Retinal pigment epithelial cell (primary cell): Measurements from ENCODE around the gene WDR33.
A peak's percentile ranks its signal among the peaks of the same experiment; 100 is the strongest.

Source experiments
- DNase-seq: peaks from one replicate; pipeline ENCODE4 v3.0.0-alpha.2; 2010; ENCODE audit warnings: low read depth
- H3K4me3 ChIP-seq: 2 replicates; pipeline ENCODE4 v1.5.1; 2011; ENCODE audit warnings: mild to moderate bottlenecking, low read length, control low read depth, moderate library complexity
- CTCF ChIP-seq: conservative IDR thresholded peaks from 2 replicates; pipeline ENCODE4 v1.5.1; 2011; ENCODE audit warnings: low read depth, low read length, control low read depth, inconsistent platforms

The WDR33 gene

GRCh38 chr2:127705391-127706065 lies 105.4 kb downstream of the WDR33 start:
- DNase-seq: no peak
- TF ChIP-seq CTCF: no peak
- H3K4me3 ChIP-seq: no peak overlapping the region

DNA sequence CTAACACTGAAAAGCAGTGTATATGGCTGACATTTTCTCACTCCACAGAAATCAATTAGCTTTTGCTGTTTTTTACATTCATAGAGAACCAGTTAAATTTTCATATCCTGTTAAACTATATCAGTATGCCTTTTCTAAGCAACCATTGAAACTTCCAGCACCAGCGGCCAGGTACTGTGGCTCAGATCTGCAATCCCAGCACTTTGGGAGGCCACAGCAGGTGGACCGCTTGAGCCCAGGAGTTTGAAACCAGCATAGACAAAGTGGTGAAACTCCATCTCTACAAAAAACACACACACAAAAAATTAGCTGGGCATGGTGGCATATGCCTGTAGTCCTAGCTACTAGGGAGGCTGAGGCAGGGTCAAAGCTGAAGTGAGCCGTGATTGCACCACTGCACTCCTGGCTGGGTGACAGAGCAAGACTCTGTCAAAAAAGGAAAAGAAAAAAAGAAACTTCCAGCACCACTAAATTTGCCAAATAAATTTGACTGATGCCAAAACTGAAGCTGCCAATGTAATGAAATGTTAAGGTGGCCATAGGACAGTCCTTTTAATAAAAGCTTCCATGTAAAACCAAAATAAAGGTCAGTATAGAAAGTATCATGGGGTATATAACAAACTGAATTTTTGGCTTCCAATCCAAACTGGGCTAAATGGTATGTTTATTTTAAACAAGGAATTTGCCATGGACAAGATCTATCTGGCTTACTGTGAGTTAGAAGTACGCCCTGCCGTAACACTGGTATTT lies 106.2 kb downstream of the WDR33 start:
- H3K4me3 ChIP-seq: no peak overlapping the region
- TF ChIP-seq CTCF: no peak
- DNase-seq: no peak

- no peak for TF ChIP-seq CTCF
- H3K4me3 ChIP-seq: no peak overlapping the region
- DNase-seq: no peak
Observed at GRCh38 chr2:127703282-127703681, 107.7 kb downstream of the WDR33 start.

DNA sequence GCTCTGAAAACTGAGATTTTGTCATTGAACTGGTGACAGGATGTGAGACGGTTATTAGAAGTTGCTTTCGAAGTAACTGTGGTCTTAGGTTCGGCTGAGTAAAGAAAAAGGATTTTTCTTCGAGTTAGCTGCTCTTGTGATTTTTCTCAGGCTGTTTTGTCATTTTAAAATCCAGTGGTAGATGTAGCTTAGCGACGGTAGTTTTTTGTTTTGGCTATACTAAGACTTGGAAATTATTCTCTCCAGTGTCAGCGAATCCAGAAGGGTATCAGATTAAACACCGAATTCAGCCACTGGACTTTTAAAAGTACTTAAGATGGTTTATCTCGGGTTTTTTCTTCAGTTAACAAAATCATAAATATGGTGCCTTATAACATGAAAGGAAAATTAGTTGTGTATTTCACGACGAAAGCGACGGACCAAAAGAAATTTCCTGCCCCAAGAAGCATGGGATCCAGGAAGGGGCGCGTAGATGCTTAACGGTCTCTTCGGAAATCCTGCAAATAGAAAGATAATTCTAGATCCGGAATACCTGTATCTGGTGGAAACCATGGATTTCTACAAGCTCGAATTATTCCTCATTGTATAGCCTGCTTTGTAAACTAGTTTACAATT lies 108.5 kb downstream of the WDR33 start:
- peak overlapping the region; percentile 47 for H3K4me3 ChIP-seq
- no peak for DNase-seq
- no peak for TF ChIP-seq CTCF

GRCh38 chr2:127701651-127702394 lies 109.1 kb downstream of the WDR33 start:
- peak overlapping the region; percentile 77 for H3K4me3 ChIP-seq
- TF ChIP-seq CTCF: no peak
- DNase-seq: peak; percentile 49

- peak; percentile 65 for DNase-seq
- peak within 1 kb of the TSS; percentile 77 for H3K4me3 ChIP-seq
- no peak for TF ChIP-seq CTCF
Observed at GRCh38 chr2:127701193-127701650, 109.7 kb downstream of the WDR33 start, which contains the start of gene SFT2D3. TSS of gene SFT2D3 (plus strand) at chr2:127701497. CDS start at chr2:127701529, 32 bp downstream.
